K562 (cell line): Measurements from ENCODE around the gene C19orf44.

Source experiments
- BMI1 ChIP-seq: fragments of 150-350 bp; IDR thresholded peaks from 2 replicates; pipeline ENCODE4 v1.6.1; 2014; ENCODE audit warnings: low read length
- BRCA1 ChIP-seq, 2 experiments: fragments of 450-650 bp in 1 of 2; sonication (generic) in 1 of 2; formaldehyde crosslinking in 1 of 2; IDR thresholded peaks; 2 replicates each; pipeline versions ENCODE4 v1.5.0 to v1.6.1; 2017 to 2020; ENCODE audit warnings: mild to moderate bottlenecking in 1 of 2, missing genetic modification reagents in 1 of 2
- FIP1L1 ChIP-seq: fragments of 200-400 bp; formaldehyde crosslinking; IDR thresholded peaks from 2 replicates; pipeline ENCODE4 v1.6.1; 2018; ENCODE audit warnings: mild to moderate bottlenecking, low read depth, low read length; ENCODE audit not compliant: poor library complexity, severe bottlenecking
- POLR2A ChIP-seq: fragments of 450-650 bp; conservative IDR thresholded peaks from 2 replicates; pipeline ENCODE4 v1.6.1; 2016
- POLR2AphosphoS5 ChIP-seq: IDR thresholded peaks from 2 replicates; pipeline ENCODE4 v1.6.1; 2011; ENCODE audit warnings: mild to moderate bottlenecking, low read depth, low read length, moderate library complexity; ENCODE audit not compliant: control insufficient read depth, insufficient read depth
- ZNF217 ChIP-seq: sonication (generic); formaldehyde crosslinking; IDR thresholded peaks from 2 replicates; pipeline ENCODE4 v1.8.0; 2022; ENCODE audit warnings: mild to moderate bottlenecking, missing genetic modification reagents
- TF ChIP-seq, protein P1 (sequence below): fragments of 250-450 bp; sonication (Bioruptor Pico); IDR thresholded peaks from 2 replicates; pipeline ENCODE4 v1.9.0; 2021; ENCODE audit warnings: mild to moderate bottlenecking

DNA sequence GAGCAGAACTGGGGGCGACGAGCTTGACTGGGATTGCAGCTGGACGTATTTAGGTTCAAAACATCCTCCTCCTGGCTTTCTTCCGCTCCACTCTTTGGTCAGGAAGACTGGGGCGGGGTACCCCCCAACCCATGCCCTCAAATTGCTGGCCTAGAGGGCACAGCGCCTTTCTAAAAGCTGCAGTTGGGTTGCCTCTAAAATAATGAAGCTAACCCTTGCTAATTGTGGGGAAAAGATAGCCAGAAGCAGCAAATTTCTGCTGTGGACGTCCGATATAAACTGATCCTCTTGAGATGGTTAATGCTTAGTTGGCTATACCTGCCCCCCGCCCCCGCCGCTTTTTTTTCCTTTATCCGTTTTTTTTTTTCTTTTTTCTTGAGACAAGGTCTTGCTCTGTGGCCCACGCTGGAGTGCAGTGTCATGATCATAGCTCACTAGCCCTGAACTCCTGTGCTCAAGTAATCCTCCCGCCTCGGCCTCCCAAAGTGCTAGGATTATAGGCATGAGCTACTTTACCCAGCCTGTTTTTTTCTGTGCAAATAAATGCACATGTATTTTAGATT, 46.8 kb downstream of the C19orf44 start:
- no peak for TF ChIP-seq POLR2A
- TF ChIP-seq POLR2AphosphoS5: no peak
- TF ChIP-seq BRCA1 (IDR thresholded peaks at IDR 0.05): no peak
- no peak for TF ChIP-seq BRCA1 (CRISPR knock-in tag; IDR thresholded peaks at IDR 0.05)
- TF ChIP-seq, protein P1, sequence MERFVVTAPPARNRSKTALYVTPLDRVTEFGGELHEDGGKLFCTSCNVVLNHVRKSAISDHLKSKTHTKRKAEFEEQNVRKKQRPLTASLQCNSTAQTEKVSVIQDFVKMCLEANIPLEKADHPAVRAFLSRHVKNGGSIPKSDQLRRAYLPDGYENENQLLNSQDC (CRISPR knock-in tag): no peak
- TF ChIP-seq ZNF217 (CRISPR knock-in tag): no peak
- no peak for TF ChIP-seq FIP1L1
- no peak for TF ChIP-seq BMI1
